DND-41 (cell line): ENCODE measurements around the gene TET1.

Source experiments
- ATAC-seq: fragments of 200-7000 bp; cut with Tn5 transposase; 3 replicates; pipeline ENCODE4 v1.9.1; 2021; ENCODE audit warnings: low read depth; ENCODE audit not compliant: insufficient read depth
- DNase-seq: peaks from one replicate; pipeline ENCODE4 v3.0.0-alpha.2; 2020
- H2AFZ ChIP-seq: 2 replicates; pipeline ENCODE4 v1.6.0; 2012; ENCODE audit warnings: low read depth, low read length
- H3K27ac ChIP-seq: 2 replicates; pipeline ENCODE4 v1.5.1; 2012; ENCODE audit warnings: low read length, inconsistent platforms
- H3K27me3 ChIP-seq: fragments of 200-600 bp; sonication (generic); 2 replicates; pipeline ENCODE4 v1.6.0; 2012; ENCODE audit warnings: low read length, mild to moderate bottlenecking, inconsistent platforms; ENCODE audit not compliant: insufficient read depth, poor library complexity
- H3K36me3 ChIP-seq: 2 replicates; pipeline ENCODE4 v1.5.1; 2012; ENCODE audit warnings: low read length, inconsistent platforms; ENCODE audit not compliant: insufficient read depth
- H3K4me1 ChIP-seq: 2 replicates; pipeline ENCODE4 v1.5.1; 2012; ENCODE audit warnings: mild to moderate bottlenecking, low read length; ENCODE audit not compliant: insufficient read depth
- H3K4me2 ChIP-seq: 2 replicates; pipeline ENCODE4 v1.6.0; 2012; ENCODE audit warnings: mild to moderate bottlenecking, moderate library complexity, low read length, inconsistent platforms; ENCODE audit not compliant: insufficient read depth
- H3K4me3 ChIP-seq, 2 experiments: fragments of 200-600 bp in 1 of 2; shearing (Covaris generic) in 1 of 2; 2 replicates each; pipeline ENCODE4 v1.5.1; 2012 to 2016; ENCODE audit warnings: inconsistent platforms in 2 of 2, low read length in 2 of 2, mild to moderate bottlenecking in 2 of 2, low read depth in 1 of 2, moderate library complexity in 1 of 2
- H3K79me2 ChIP-seq: 2 replicates; pipeline ENCODE4 v1.6.0; 2012; ENCODE audit warnings: low read length, inconsistent platforms; ENCODE audit not compliant: insufficient read depth
- H3K9ac ChIP-seq: 2 replicates; pipeline ENCODE4 v1.6.0; 2012; ENCODE audit warnings: low read depth, mild to moderate bottlenecking, inconsistent platforms, low read length, moderate library complexity
- H3K9me3 ChIP-seq: 2 replicates; pipeline ENCODE4 v1.5.1; 2012; ENCODE audit warnings: low read length, moderate library complexity, mild to moderate bottlenecking, inconsistent platforms; ENCODE audit not compliant: insufficient read depth, severe bottlenecking
- H4K20me1 ChIP-seq: 2 replicates; pipeline ENCODE4 v1.6.0; 2012; ENCODE audit warnings: low read length; ENCODE audit not compliant: insufficient read depth
- CTCF ChIP-seq: IDR thresholded peaks from 2 replicates; pipeline ENCODE4 v1.5.1; 2012; ENCODE audit warnings: borderline replicate concordance, low read length, moderate library complexity, mild to moderate bottlenecking; ENCODE audit not compliant: poor library complexity, severe bottlenecking; ENCODE audit errors: extremely low read depth
- EZH2 ChIP-seq: IDR thresholded peaks from 3 replicates; pipeline ENCODE4 v1.6.1; 2012; ENCODE audit warnings: borderline replicate concordance, low read depth, mild to moderate bottlenecking, moderate library complexity, low read length, inconsistent platforms; ENCODE audit not compliant: severe bottlenecking

Gene TET1

GRCh38 chr10:68553599-68553998 lies 6.5 kb upstream of the TET1 start:
- Histone ChIP-seq H3K4me1 (no peaks in the 10 kb centered on the region), H3K4me3 (no peak overlapping the region), H4K20me1 (no peaks in the 10 kb centered on the region), H3K79me2 (no peaks in the 10 kb centered on the region), H2AFZ (no peak overlapping the region), H3K27me3 (no peaks in the 10 kb centered on the region), H3K9ac (no peak overlapping the region), H3K36me3 (no peaks in the 10 kb centered on the region), H3K4me2 (no peak overlapping the region), H3K9me3 (no peaks in the 10 kb centered on the region), H3K27ac (no peak overlapping the region)
- DNase-seq (no peak), ATAC-seq (no peak)
- TF ChIP-seq CTCF (no peak), EZH2 (no peak)

DNA sequence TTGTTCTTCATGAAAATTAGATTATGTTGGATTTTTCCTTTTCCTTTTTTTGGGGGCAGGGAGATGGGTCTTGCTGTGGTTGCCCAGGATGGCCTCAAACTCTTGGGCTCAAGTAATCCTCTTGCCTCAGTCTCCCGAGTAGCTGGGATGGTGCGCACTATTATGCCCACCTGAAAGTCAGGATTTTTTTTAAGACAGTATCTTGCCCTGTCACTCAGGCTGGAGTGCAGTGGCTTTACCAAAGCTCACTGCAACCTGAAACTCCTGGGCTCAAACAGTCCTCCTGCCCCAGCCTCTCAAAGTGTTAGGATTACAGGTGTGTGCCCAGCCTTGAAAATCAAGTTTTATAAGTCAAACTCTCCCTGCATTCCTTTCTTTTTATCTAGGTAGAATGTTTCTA lies 1.7 kb upstream of the TET1 start:
- Histone ChIP-seq H3K27me3 (peaks cover 20% of the 10 kb centered on the region), H2AFZ (no peak overlapping the region), H3K79me2 (peaks cover 13% of the 10 kb centered on the region), H3K4me3 (no peak overlapping the region), H3K36me3 (no peaks in the 10 kb centered on the region; the same call in 1 of the 2 replicates), H4K20me1 (no peaks in the 10 kb centered on the region), H3K9ac (no peak overlapping the region), H3K4me2 (no peak overlapping the region), H3K27ac (no peak overlapping the region), H3K9me3 (no peaks in the 10 kb centered on the region), H3K4me1 (peaks cover 39% of the 10 kb centered on the region)
- DNase-seq = no peak
- TF ChIP-seq CTCF = no peak
- no peak for TF ChIP-seq EZH2
- ATAC-seq = no peak

DNA sequence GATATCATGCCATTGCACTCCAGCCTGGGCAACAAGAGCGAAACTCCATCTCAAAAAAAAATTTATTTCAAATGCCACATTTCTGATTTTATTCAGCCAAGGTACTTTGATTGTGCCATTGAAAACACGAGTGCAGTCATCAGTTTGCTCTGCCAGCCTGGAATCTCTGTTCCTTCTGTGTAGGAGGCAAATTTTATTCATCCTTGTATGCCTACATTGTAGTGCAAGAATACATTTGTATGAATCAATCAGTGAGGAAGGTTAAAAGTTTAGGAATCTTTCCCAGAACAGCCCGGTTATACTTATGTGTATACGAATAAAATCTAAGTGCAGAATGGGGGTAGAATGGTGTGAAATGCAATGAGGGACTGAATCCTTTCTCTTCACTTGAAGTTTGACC lies 886 bp upstream of the TET1 start:
- Histone ChIP-seq H3K9me3 (no peaks in the 10 kb centered on the region), H3K4me3 (no peak overlapping the region; a peak in 1 of 4 replicates), H3K36me3 (no peaks in the 10 kb centered on the region; the same call in 1 of the 2 replicates), H3K4me1 (peaks cover 45% of the 10 kb centered on the region), H3K9ac (no peak overlapping the region), H3K27me3 (peaks cover 20% of the 10 kb centered on the region), H3K27ac (no peak overlapping the region), H3K79me2 (peaks cover 18% of the 10 kb centered on the region), H2AFZ (peak overlapping the region; percentile 95; the same call in 1 of the 2 replicates), H4K20me1 (no peaks in the 10 kb centered on the region), H3K4me2 (peak overlapping the region; percentile 76)
- no peak for TF ChIP-seq CTCF
- TF ChIP-seq EZH2 = no peak
- DNase-seq = no peak
- ATAC-seq = no peak

DNA sequence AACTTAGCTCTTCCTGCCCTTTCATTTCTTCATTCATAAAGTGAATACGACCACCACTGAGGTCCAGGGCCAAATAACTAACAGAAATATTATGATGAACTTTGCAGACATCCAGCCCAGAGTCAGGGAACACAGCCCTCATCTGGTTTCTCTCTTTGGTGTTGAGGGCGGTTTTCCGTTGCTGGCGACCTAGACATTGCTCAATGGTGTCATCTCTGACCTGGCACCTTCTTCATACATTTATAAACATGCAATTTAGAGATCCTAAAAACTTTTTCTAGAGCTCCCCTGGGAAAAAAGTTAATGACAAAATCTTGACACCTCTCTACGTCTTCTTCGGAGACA lies 324 bp upstream of the TET1 start:
- peak overlapping the region; percentile 67 to 97; a peak in 3 of 4 replicates for H3K4me3 ChIP-seq
- H3K36me3 ChIP-seq = no peaks in the 10 kb centered on the region; the same call in 1 of the 2 replicates
- H3K9ac ChIP-seq = peak overlapping the region; percentile 89
- H2AFZ ChIP-seq = peak overlapping the region; percentile 95
- ATAC-seq (peak; percentile 12; the same call in 2 of the 3 replicates), DNase-seq (no peak)
- H3K4me1 ChIP-seq = peaks cover 45% of the 10 kb centered on the region
- no peaks in the 10 kb centered on the region for H4K20me1 ChIP-seq
- H3K9me3 ChIP-seq = no peaks in the 10 kb centered on the region
- H3K79me2 ChIP-seq = peaks cover 23% of the 10 kb centered on the region
- H3K4me2 ChIP-seq = peak overlapping the region; percentile 76
- H3K27me3 ChIP-seq = peaks cover 20% of the 10 kb centered on the region
- TF ChIP-seq CTCF (no peak), EZH2 (no peak)
- H3K27ac ChIP-seq = peak overlapping the region; percentile 57; the same call in 1 of the 2 replicates
